Gastrocnemius medialis (tissue), 4 donors: ENCODE measurements around the gene TMEFF1. TPM values are rescaled to one million over a fixed set of nuclear protein-coding genes. Genes with fewer than 3 reads are reported as not detected.

ENCODE experiments used
- ATAC-seq, 2 donors: fragments of 150-250 bp; one replicate each; pipeline ENCODE4 v1.9.1; 2016
- DNase-seq, 2 donors: peaks; one replicate each; pipeline ENCODE4 v3.0.0-alpha.2; 2019
- H3K27ac ChIP-seq, 4 donors: fragments of 200-600 bp; sonication (generic); 1 replicate in 1 of 4; 2 replicates in 3 of 4; pipeline ENCODE4 v1.5.1; 2016 to 2018; ENCODE audit warnings: mild to moderate bottlenecking in 2 of 4, moderate library complexity in 1 of 4
- H3K27me3 ChIP-seq, 3 donors: fragments of 200-600 bp; sonication (generic) in 2 of 3; 1 replicate in 1 of 3; 2 replicates in 2 of 3; pipeline versions ENCODE4 v1.5.1 to v1.6.0; 2016 to 2019; ENCODE audit warnings: mild to moderate bottlenecking in 1 of 3, moderate library complexity in 1 of 3
- H3K36me3 ChIP-seq, 2 donors: fragments of 200-600 bp; sonication (generic) in 1 of 2; one replicate each; pipeline ENCODE4 v1.5.1; 2017 to 2018
- H3K4me1 ChIP-seq, 2 donors: fragments of 200-600 bp; sonication (generic) in 1 of 2; one replicate each; pipeline ENCODE4 v1.5.1; 2016 to 2017; ENCODE audit warnings: mild to moderate bottlenecking in 2 of 2
- H3K4me3 ChIP-seq, 4 donors: fragments of 200-600 bp; sonication (generic) in 3 of 4; 1 replicate in 1 of 4; 2 replicates in 3 of 4; pipeline ENCODE4 v1.5.1; 2016 to 2019; ENCODE audit warnings: mild to moderate bottlenecking in 2 of 4
- H3K9me3 ChIP-seq, 3 donors: fragments of 200-600 bp; sonication (generic) in 2 of 3; 1 replicate in 1 of 3; 2 replicates in 2 of 3; pipeline ENCODE4 v1.5.1; 2016 to 2019
- POLR2A ChIP-seq, 2 donors: fragments of 450-650 bp; IDR thresholded peaks; one replicate each; pipeline ENCODE4 v1.6.1; 2017; ENCODE audit warnings: antibody characterized with exemption in 2 of 2, mild to moderate bottlenecking in 2 of 2, moderate library complexity in 2 of 2
- in situ Hi-C, 4 donors: fragments of 200-750 bp; cut with MboI; loops; one replicate each; pipeline versions ENCODE4 v1.15.0 to v1.8.0; 2017; ENCODE audit warnings: low sequenced_read_pairs in 4 of 4
- intact Hi-C: fragments of 100-400 bp; cut with DNase I; formaldehyde crosslinking; loops from one replicate; pipeline ENCODE4 v1.15.1; 2023; ENCODE audit warnings: low total_unique reads
- total RNA-seq, 4 donors: library from RNA; depleted of rRNA; stranded (reverse); fragments of >200 nt; gene quantifications; one replicate each; pipeline versions ENCODE4 v1.1.0 to v1.2.3, GENCODE V29; 2016
- TF ChIP-seq, protein P1 (sequence below), 5 experiments: fragments of 450-650 bp in 3 of 5; fragments of 200-600 bp in 2 of 5; sonication (generic) in 2 of 5; IDR thresholded peaks in 4 of 5; conservative IDR thresholded peaks in 1 of 5; 1 replicate in 4 of 5; 2 replicates in 1 of 5; pipeline ENCODE4 v1.5.1; 2016 to 2019; ENCODE audit warnings: antibody characterized with exemption in 5 of 5, mild to moderate bottlenecking in 3 of 5, moderate library complexity in 3 of 5

TMEFF1 gene
- total RNA-seq, 4 donors from 2014 or later = not detected

DNA sequence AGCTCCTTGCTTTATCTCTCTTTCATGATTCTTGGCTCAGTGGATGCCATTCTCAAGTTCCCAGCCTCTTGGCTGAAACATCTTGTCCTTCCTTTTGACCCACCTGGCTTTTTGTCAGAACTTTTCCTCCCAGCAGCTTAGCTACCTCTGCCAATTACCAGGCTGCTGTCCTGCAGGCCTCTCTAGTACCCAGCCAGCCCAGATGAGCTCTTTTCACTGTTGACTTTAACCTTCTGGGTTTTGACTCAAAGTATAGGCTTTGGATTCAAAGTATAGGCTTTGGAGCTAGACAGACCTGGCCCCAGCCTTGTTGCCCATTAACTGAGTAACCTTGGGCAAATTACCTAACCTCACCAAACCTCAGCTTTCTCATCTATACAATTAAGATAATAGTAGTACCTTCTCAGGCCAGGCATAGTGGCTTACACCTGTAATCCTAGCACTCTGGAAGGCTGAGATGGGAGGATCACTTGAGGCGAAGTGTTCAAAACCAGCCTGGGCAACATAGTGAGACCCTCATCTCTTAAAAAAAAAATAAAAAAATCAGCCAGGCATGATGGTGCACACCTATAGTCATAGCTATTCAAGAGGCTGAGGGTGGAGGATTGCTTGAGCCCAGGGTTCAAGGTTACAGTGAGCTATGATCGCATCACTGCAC lies 6.6 kb upstream of the TMEFF1 start:
- intact Hi-C loops = loop anchor here (1.0 to 5.0 kb wide), 2 partner anchors 26 to 39 kb away; partner anchors contain the start of gene MSANTD3
- no peaks in the 10 kb centered on the region for H3K36me3 ChIP-seq
- no peak overlapping the region for H3K4me3 ChIP-seq
- peak overlapping the region; percentile 66 to 83 (median 71) for H3K27ac ChIP-seq
- H3K4me1 ChIP-seq = peaks cover 37 to 38% of the 10 kb centered on the region in 2 donors
- in situ Hi-C loops = no loop called here
- DNase-seq (peak; percentile 71 to 82), ATAC-seq (peak; percentile 100)
- H3K9me3 ChIP-seq = no peaks in the 10 kb centered on the region
- H3K27me3 ChIP-seq = no peaks in the 10 kb centered on the region
- TF ChIP-seq POLR2A (IDR thresholded peaks at IDR 0.05) = no peak
- TF ChIP-seq, protein P1, sequence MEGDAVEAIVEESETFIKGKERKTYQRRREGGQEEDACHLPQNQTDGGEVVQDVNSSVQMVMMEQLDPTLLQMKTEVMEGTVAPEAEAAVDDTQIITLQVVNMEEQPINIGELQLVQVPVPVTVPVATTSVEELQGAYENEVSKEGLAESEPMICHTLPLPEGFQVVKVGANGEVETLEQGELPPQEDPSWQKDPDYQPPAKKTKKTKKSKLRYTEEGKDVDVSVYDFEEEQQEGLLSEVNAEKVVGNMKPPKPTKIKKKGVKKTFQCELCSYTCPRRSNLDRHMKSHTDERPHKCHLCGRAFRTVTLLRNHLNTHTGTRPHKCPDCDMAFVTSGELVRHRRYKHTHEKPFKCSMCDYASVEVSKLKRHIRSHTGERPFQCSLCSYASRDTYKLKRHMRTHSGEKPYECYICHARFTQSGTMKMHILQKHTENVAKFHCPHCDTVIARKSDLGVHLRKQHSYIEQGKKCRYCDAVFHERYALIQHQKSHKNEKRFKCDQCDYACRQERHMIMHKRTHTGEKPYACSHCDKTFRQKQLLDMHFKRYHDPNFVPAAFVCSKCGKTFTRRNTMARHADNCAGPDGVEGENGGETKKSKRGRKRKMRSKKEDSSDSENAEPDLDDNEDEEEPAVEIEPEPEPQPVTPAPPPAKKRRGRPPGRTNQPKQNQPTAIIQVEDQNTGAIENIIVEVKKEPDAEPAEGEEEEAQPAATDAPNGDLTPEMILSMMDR (IDR thresholded peaks at IDR 0.05 in 4 of 5, conservative IDR thresholded peaks at IDR 0.05 in 1 of 5) = no peak

DNA sequence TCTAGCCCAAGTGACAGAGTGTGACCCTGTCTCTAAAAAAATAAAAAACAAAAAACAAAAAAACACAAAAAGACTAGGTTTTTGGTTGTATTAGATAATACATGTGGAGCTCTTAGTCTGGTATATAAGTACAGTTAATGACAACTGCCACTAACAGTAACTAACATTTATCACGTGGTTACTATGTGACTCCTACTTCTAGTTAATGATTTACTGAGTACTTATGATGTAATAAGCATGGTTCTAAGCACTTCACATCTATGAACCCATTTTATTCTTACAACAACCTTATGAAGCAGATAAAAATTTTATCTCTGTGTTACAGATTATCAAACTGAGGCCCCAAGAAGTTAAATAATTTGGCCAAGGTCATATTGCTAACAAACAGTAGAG lies 6.1 kb upstream of the TMEFF1 start:
- no peak for TF ChIP-seq POLR2A (IDR thresholded peaks at IDR 0.05)
- TF ChIP-seq, protein P1 (IDR thresholded peaks at IDR 0.05 in 4 of 5, conservative IDR thresholded peaks at IDR 0.05 in 1 of 5) = no peak
- intact Hi-C loops = loop anchor here (1.0 to 5.0 kb wide), 2 partner anchors 27 to 40 kb away; partner anchors contain the start of gene MSANTD3
- in situ Hi-C loops = no loop called here
- H3K36me3 ChIP-seq = no peaks in the 10 kb centered on the region
- peaks cover 37 to 38% of the 10 kb centered on the region in 2 donors for H3K4me1 ChIP-seq
- peak overlapping the region; percentile 66 to 83 (median 71) for H3K27ac ChIP-seq
- H3K27me3 ChIP-seq = no peaks in the 10 kb centered on the region
- ATAC-seq = no peak
- H3K9me3 ChIP-seq = no peaks in the 10 kb centered on the region
- no peak for DNase-seq
- no peak overlapping the region for H3K4me3 ChIP-seq

DNA sequence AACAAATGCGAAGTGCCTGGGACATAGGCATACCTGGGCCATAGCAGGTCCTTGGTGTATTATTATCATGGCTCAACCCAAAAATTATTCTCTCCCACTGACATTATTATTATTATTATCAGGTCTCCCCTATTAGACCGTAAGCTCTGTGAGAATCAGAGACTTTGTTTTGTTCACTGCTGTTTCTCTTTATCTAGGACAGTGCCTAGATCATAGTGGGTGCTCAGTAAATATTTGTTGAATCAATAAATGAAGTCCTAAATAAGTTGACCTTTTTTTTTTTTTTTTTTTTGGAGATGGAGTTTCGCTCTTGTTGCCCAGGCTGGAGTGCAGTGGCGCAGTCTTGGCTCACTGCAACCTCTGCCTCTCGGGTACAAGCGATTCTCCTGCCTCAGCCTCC lies 4.9 kb upstream of the TMEFF1 start:
- H3K4me3 ChIP-seq = no peak overlapping the region
- no peaks in the 10 kb centered on the region for H3K36me3 ChIP-seq
- intact Hi-C loops = loop anchor here (5.0 kb wide), 1 partner anchor 41 kb away; the partner anchor contains the start of gene MSANTD3
- no peaks in the 10 kb centered on the region for H3K9me3 ChIP-seq
- peak overlapping the region in 3 of 4 donors; percentile 30 to 83 (median 71) for H3K27ac ChIP-seq
- in situ Hi-C loops = no loop called here
- peaks cover 37 to 38% of the 10 kb centered on the region in 2 donors for H3K4me1 ChIP-seq
- ATAC-seq = no peak
- no peaks in the 10 kb centered on the region for H3K27me3 ChIP-seq
- DNase-seq = no peak
- TF ChIP-seq, protein P1 (IDR thresholded peaks at IDR 0.05 in 4 of 5, conservative IDR thresholded peaks at IDR 0.05 in 1 of 5) = no peak
- no peak for TF ChIP-seq POLR2A (IDR thresholded peaks at IDR 0.05)

DNA sequence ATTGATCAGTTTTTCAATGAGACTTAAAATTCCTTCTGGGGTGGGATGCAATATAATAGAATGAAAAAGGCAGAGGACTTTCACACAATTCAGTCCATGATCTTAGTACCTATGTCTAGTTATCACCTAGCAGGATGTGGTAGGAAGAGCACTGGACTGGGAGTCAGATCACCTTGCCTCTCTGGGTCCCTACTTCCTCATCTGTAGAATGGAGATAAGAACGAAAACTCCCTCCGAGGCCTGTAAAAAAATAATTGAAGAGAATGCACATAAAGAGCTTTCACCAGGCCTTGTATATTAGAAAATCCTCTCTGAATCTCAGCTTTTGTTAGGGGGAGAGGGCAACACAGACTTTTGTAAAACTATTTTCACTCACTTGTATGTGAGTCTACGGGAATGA lies 681 bp upstream of the TMEFF1 start:
- Histone ChIP-seq H3K9me3 (no peaks in the 10 kb centered on the region), H3K4me3 (peak overlapping the region in 2 of 4 donors; percentile 66 to 71), H3K4me1 (peaks cover 13 to 14% of the 10 kb centered on the region in 2 donors), H3K27me3 (no peaks in the 10 kb centered on the region), H3K27ac (no peak overlapping the region), H3K36me3 (no peaks in the 10 kb centered on the region)
- in situ Hi-C loops = no loop called here
- no peak for TF ChIP-seq POLR2A (IDR thresholded peaks at IDR 0.05)
- TF ChIP-seq, protein P1 (IDR thresholded peaks at IDR 0.05 in 4 of 5, conservative IDR thresholded peaks at IDR 0.05 in 1 of 5) = no peak
- DNase-seq (no peak), ATAC-seq (no peak)
- intact Hi-C loops = no loop called here
